Tibial nerve (tissue), 4 donors: Measurements from ENCODE around the gene TXLNB. TPM values are rescaled to one million over a fixed set of nuclear protein-coding genes. Genes with fewer than 3 reads are reported as not detected.
"Not testable (repeated sequence)": the region's sequence is repeated elsewhere in the genome, so short reads cannot be mapped to it uniquely, and the experiment has no call there.

Experiments
- DNase-seq, 2 donors: peaks; one replicate each; pipeline ENCODE4 v3.0.0-alpha.2; 2019; ENCODE audit warnings: low spot score in 2 of 2
- H3K27ac ChIP-seq, 4 donors: fragments of 200-600 bp; sonication (generic) in 3 of 4; one replicate each; pipeline ENCODE4 v1.5.1; 2017 to 2019; ENCODE audit warnings: mild to moderate bottlenecking in 1 of 4
- H3K27me3 ChIP-seq, 2 donors: fragments of 200-600 bp; sonication (generic) in 1 of 2; one replicate each; pipeline versions ENCODE4 v1.5.1 to v1.6.0; 2017 to 2019
- H3K36me3 ChIP-seq, 3 donors: fragments of 200-600 bp; sonication (generic); one replicate each; pipeline ENCODE4 v1.5.1; 2018 to 2019
- H3K4me1 ChIP-seq, 4 donors: fragments of 200-600 bp; sonication (generic) in 3 of 4; one replicate each; pipeline ENCODE4 v1.5.1; 2017 to 2019
- H3K4me3 ChIP-seq, 4 donors: fragments of 200-600 bp; sonication (generic) in 3 of 4; one replicate each; pipeline ENCODE4 v1.5.1; 2017 to 2019; ENCODE audit warnings: mild to moderate bottlenecking in 1 of 4, moderate library complexity in 1 of 4
- H3K9me3 ChIP-seq, 4 donors: fragments of 200-600 bp; sonication (generic) in 3 of 4; one replicate each; pipeline ENCODE4 v1.5.1; 2017 to 2019
- CTCF ChIP-seq, 5 experiments: fragments of 200-600 bp in 3 of 5; fragments of 450-650 bp in 2 of 5; sonication (generic) in 3 of 5; IDR thresholded peaks; one replicate each; pipeline ENCODE4 v1.5.1; 2016 to 2019; ENCODE audit warnings: antibody characterized with exemption in 5 of 5, mild to moderate bottlenecking in 3 of 5, moderate library complexity in 2 of 5
- EP300 ChIP-seq, 2 donors: sonication (generic); formaldehyde crosslinking; IDR thresholded peaks; one replicate each; pipeline ENCODE4 v1.6.1; 2017; ENCODE audit warnings: antibody characterized with exemption in 2 of 2, mild to moderate bottlenecking in 1 of 2
- POLR2A ChIP-seq, 2 donors: fragments of 450-650 bp; IDR thresholded peaks; one replicate each; pipeline ENCODE4 v1.6.1; 2017; ENCODE audit warnings: antibody characterized with exemption in 2 of 2, mild to moderate bottlenecking in 2 of 2, moderate library complexity in 2 of 2
- WGBS, 2 donors: methylation state at CpG; one replicate each; pipeline ENCODE4 v1.1.5; 2018; 5-methylcytosine and 5-hydroxymethylcytosine counted together
- total RNA-seq, 4 donors: library from RNA; depleted of rRNA; stranded (reverse); fragments of >200 nt; gene quantifications; one replicate each; pipeline ENCODE4 v1.1.0, GENCODE V29; 2016

TXLNB gene
- total RNA-seq, 4 donors from 2014 or later, result under 0.01 to 0.63 (median 0.26) TPM

DNA sequence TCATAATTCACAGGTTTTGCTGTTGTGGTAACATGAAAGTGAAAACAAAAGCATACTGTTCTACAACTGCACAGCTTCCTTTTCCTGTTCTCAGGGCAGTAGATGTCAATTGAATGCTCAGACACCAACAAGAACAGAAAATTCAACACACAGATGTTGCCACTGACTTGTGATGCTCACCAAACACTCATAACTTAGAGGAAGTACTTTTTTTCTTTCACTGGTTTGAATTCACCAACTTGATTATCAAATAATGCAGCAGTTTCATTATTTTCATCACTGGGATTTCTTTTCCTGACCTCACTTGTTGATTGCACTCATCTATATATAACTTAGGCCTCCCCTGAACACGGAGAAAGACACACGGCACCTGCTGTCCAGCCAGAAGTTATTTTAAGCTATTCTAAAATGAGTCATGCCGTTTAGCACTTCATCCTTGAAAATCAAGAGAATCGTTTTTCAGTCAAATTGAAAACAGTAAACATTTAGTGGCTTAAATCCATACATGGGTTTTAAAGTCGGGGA lies 949 bp downstream of the TXLNB start:
- 20 to 22% methylated on average over 5 of the region's 5 CpGs for WGBS, 2 donors
- no peaks in the 10 kb centered on the region for H3K9me3 ChIP-seq
- peaks cover 0 to 25% (median 13%) of the 10 kb centered on the region in 4 donors for H3K4me1 ChIP-seq
- peak overlapping the region in 1 of 4 donors; percentile 2 for H3K4me3 ChIP-seq
- H3K27me3 ChIP-seq, result no peaks in the 10 kb centered on the region
- peak overlapping the region; percentile 20 to 78 (median 70) for H3K27ac ChIP-seq
- peak in 1 of 2 donors; percentile 17 for DNase-seq
- H3K36me3 ChIP-seq, result no peaks in the 10 kb centered on the region
- TF ChIP-seq EP300 (IDR thresholded peaks at IDR 0.05), result peak in 1 of 2 donors; percentile 71
- TF ChIP-seq CTCF (IDR thresholded peaks at IDR 0.05), result no peak

- no peak overlapping the region for H3K27ac ChIP-seq
- H3K4me1 ChIP-seq, result peaks cover 0 to 25% (median 13%) of the 10 kb centered on the region in 4 donors
- no peaks in the 10 kb centered on the region for H3K36me3 ChIP-seq
- no peaks in the 10 kb centered on the region for H3K9me3 ChIP-seq
- DNase-seq, result no peak
- TF ChIP-seq EP300 (IDR thresholded peaks at IDR 0.05) (no peak), CTCF (IDR thresholded peaks at IDR 0.05) (no peak), POLR2A (IDR thresholded peaks at IDR 0.05) (no peak)
- WGBS, 2 donors, result 89 to 93% methylated on average over 10 of the region's 10 CpGs
- no peaks in the 10 kb centered on the region for H3K27me3 ChIP-seq
- no peak overlapping the region for H3K4me3 ChIP-seq
These were observed 2.6 kb downstream of the TXLNB start for GRCh38 chr6:139289233-139289632.

- no peaks in the 10 kb centered on the region for H3K36me3 ChIP-seq
- H3K9me3 ChIP-seq, result no peaks in the 10 kb centered on the region
- DNase-seq, result no peak
- no peak overlapping the region for H3K27ac ChIP-seq
- no peaks in the 10 kb centered on the region for H3K27me3 ChIP-seq
- H3K4me1 ChIP-seq, result peaks cover 0 to 25% (median 13%) of the 10 kb centered on the region in 4 donors
- WGBS, 2 donors, result 86 to 90% methylated on average over 8 of the region's 8 CpGs
- TF ChIP-seq POLR2A (IDR thresholded peaks at IDR 0.05), result no peak
- no peak for TF ChIP-seq EP300 (IDR thresholded peaks at IDR 0.05)
- TF ChIP-seq CTCF (IDR thresholded peaks at IDR 0.05), result no peak
- no peak overlapping the region for H3K4me3 ChIP-seq
These were observed 3.2 kb downstream of the TXLNB start for GRCh38 chr6:139288496-139289040.

GRCh38 chr6:139287868-139288267 lies 3.9 kb downstream of the TXLNB start:
- Histone ChIP-seq H3K4me3 (no peak overlapping the region), H3K36me3 (no peaks in the 10 kb centered on the region), H3K27me3 (no peaks in the 10 kb centered on the region), H3K9me3 (no peaks in the 10 kb centered on the region), H3K27ac (no peak overlapping the region), H3K4me1 (peaks cover 0 to 25% (median 13%) of the 10 kb centered on the region in 4 donors)
- no peak for DNase-seq
- TF ChIP-seq EP300 (IDR thresholded peaks at IDR 0.05) (no peak), CTCF (IDR thresholded peaks at IDR 0.05) (no peak), POLR2A (IDR thresholded peaks at IDR 0.05) (no peak)
- 98 to 99% methylated on average over 2 of the region's 2 CpGs for WGBS, 2 donors

DNA sequence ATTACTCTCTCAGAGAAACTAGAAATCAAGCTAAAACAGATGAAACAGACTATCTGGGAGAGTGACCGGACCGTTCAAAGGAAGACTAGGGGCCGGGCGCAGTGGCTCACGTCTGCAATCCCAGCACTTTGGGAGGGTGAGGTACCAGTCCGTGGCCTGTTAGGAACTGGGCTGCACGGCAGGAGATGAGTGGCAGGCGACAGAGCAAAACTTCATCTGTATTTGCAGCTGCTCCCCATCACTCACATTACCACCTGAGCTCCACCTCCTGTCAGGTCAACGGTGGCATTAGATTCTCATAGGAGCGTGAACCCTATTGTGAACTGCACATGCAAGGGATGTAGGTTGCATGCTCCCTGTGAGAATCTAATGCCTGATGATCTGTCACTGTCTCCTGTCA lies 5.4 kb downstream of the TXLNB start:
- H3K4me3 ChIP-seq, H3K9me3 ChIP-seq, H3K27me3 ChIP-seq, DNase-seq, H3K36me3 ChIP-seq, H3K27ac ChIP-seq: not testable (repeated sequence)
- WGBS, 2 donors, result 92 to 95% methylated on average over 5 to 10 of the region's 10 CpGs
- H3K4me1 ChIP-seq, result peaks cover 0 to 13% (median 10%) of the 10 kb centered on the region in 4 donors
